ENCODE measurements around the gene TMEM247. TPM values are rescaled to one million over a fixed set of nuclear protein-coding genes. Genes with fewer than 3 reads are reported as not detected.

The TMEM247 gene
- total RNA-seq, 1 experiment from 2014 or later = not detected

DNA sequence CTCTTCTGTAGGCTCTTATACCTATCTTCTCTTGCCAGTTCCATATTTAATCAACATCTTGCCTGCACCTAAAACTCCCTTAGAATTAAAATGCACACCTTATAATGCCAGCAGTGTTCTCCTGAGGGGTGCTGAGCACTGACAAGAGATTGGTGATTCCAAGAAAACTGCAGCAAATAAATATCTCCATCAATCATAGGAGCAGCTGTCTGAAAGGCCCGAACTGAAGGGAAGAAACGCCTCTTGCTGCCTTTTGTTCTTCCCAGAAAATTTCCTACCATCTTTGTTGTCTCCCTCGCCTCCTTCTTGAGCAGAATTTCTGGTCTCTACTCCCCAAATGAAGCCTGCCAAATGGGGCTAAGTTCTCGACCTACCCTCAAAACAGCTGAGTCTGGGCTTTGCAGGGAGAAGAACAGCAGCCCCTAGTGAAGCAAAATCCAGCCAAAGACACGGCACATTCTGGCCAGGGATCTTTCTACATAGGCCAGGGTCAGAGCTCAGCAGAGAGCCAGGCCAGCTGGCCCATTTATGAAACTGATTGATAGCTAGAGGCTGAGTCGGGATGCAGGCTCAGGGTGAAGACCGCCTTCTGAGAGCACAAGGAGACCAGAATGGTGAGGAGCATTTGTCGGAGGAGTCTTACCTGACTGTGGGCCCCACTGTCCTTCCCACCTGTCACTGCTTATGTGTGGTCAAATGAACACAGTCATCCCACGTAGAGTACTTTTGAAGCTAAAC lies 20.4 kb upstream of the TMEM247 start:
- H3K23me2 ChIP-seq (ENCODE audit: insufficient read length, low read depth, low read length, poor library complexity, severe bottlenecking) = no peaks in the 10 kb centered on the region
- TF ChIP-seq, protein P1, sequence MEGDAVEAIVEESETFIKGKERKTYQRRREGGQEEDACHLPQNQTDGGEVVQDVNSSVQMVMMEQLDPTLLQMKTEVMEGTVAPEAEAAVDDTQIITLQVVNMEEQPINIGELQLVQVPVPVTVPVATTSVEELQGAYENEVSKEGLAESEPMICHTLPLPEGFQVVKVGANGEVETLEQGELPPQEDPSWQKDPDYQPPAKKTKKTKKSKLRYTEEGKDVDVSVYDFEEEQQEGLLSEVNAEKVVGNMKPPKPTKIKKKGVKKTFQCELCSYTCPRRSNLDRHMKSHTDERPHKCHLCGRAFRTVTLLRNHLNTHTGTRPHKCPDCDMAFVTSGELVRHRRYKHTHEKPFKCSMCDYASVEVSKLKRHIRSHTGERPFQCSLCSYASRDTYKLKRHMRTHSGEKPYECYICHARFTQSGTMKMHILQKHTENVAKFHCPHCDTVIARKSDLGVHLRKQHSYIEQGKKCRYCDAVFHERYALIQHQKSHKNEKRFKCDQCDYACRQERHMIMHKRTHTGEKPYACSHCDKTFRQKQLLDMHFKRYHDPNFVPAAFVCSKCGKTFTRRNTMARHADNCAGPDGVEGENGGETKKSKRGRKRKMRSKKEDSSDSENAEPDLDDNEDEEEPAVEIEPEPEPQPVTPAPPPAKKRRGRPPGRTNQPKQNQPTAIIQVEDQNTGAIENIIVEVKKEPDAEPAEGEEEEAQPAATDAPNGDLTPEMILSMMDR (conservative IDR thresholded peaks at IDR 0.05) = no peak
- no peaks in the 10 kb centered on the region for H3K79me2 ChIP-seq (ENCODE audit: insufficient read depth, low read length)
- no peak overlapping the region for H3K27ac ChIP-seq (ENCODE audit: insufficient read length, low read depth, low read length)
- no peak overlapping the region for H2AK5ac ChIP-seq (ENCODE audit: insufficient read length, low read length)
- H2AFZ ChIP-seq (ENCODE audit: low read length) = no peak overlapping the region
- no peaks in the 10 kb centered on the region; the same call in 1 of the 2 replicates for H3K27me3 Mint-ChIP-seq (ENCODE audit: low read depth)
- H2BK5ac ChIP-seq (ENCODE audit: insufficient read length, low read length) = no peak overlapping the region
- peaks cover 0 to 2% of the 10 kb centered on the region in 2 experiments; a peak in 1 of 5 replicates for H3K9me3 Mint-ChIP-seq
- no peaks in the 10 kb centered on the region for H3K79me1 ChIP-seq (ENCODE audit: insufficient read depth, low read depth, low read length, poor library complexity, severe bottlenecking)
- H3K18ac ChIP-seq (ENCODE audit: insufficient read length, low read depth, low read length) = no peak overlapping the region
- no peak overlapping the region for H2BK12ac ChIP-seq (ENCODE audit: insufficient read length, low read depth, low read length)
- H2BK20ac ChIP-seq (ENCODE audit: low read depth, low read length, poor library complexity, severe bottlenecking) = no peak overlapping the region
- no peak overlapping the region for H2BK120ac ChIP-seq (ENCODE audit: low read depth, low read length, poor library complexity, severe bottlenecking)
- H3K4ac ChIP-seq (ENCODE audit: low read depth, low read length) = no peak overlapping the region
- no peak overlapping the region for H3K56ac ChIP-seq (ENCODE audit: insufficient read length, low read depth, low read length)
- no peaks in the 10 kb centered on the region for H3K36me3 Mint-ChIP-seq (ENCODE audit: insufficient read depth in 1 of 3, low read depth in 3 of 3)
- peaks cover 2 to 3% of the 10 kb centered on the region in 2 experiments; a peak in 2 of 4 replicates for H3K4me1 Mint-ChIP-seq
- H3K27ac Mint-ChIP-seq = no peak overlapping the region
- H3K14ac ChIP-seq (ENCODE audit: insufficient read depth, low read length) = no peak overlapping the region
- H3K4me2 ChIP-seq (ENCODE audit: insufficient read depth, insufficient read length, low read length) = no peak overlapping the region
- no peaks in the 10 kb centered on the region for H3K9me3 ChIP-seq (ENCODE audit: control insufficient read depth, low read depth, low read length)
- no peak overlapping the region for H3T11ph ChIP-seq (ENCODE audit: low read length)
- DNase-seq = no peak
- no peak overlapping the region for H4K8ac ChIP-seq (replicated peaks; ENCODE audit: insufficient read length, low read depth, low read length)
- H3K4me1 ChIP-seq (ENCODE audit: insufficient read depth, low read length) = no peaks in the 10 kb centered on the region
- no peaks in the 10 kb centered on the region for H3K27me3 ChIP-seq (ENCODE audit: insufficient read depth, low read length)
- H3K4me3 Mint-ChIP-seq = no peak overlapping the region
- H2BK15ac ChIP-seq (ENCODE audit: low read depth, low read length) = no peak overlapping the region
- H4K5ac ChIP-seq (ENCODE audit: insufficient read length, low read depth, low read length) = no peak overlapping the region
- H4K20me1 ChIP-seq (ENCODE audit: control insufficient read depth, insufficient read depth, insufficient read length) = no peaks in the 10 kb centered on the region
- H3K9ac ChIP-seq (ENCODE audit: extremely low read depth, insufficient read length, low read length) = no peak overlapping the region
- no peak overlapping the region for H3K23ac ChIP-seq (ENCODE audit: insufficient read length, low read depth, low read length)
- no peak overlapping the region for H4K91ac ChIP-seq (ENCODE audit: insufficient read length, low read depth, low read length)
- WGBS (ENCODE audit: extremely low coverage, insufficient read length, low lambda C conversion rate) = no CpG with 5 or more reads among the region's 9 CpGs

Data from H9 (cell line).